ENCODE measurements around the gene HES1.

DNA sequence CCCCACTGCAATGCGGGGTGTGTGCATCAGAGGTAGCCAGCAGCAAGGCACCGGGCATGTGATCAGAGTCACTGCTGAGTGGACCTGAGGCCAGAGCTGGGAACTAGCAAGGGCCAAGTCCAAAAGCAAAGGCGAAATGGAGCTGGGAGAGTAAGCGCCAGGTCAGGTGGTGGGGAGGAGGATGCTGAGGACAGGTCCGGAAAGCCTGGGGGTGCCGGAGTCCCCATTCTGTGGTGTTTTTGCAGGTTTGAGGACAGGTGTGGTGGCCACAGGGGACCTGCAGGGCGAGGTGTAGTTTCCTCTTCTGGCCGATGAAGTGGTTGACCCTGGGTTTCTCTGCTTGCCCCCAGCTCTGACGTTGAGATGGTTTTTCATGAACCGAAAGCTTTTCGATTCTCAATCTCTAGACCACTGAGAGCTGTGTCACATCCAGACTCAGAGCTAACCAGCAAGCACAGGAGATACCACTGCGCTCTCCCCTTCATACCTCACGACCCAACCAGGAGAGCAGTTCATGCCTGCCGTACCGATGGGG lies 35.0 kb upstream of the HES1 start:
- TF ChIP-seq, protein P1, sequence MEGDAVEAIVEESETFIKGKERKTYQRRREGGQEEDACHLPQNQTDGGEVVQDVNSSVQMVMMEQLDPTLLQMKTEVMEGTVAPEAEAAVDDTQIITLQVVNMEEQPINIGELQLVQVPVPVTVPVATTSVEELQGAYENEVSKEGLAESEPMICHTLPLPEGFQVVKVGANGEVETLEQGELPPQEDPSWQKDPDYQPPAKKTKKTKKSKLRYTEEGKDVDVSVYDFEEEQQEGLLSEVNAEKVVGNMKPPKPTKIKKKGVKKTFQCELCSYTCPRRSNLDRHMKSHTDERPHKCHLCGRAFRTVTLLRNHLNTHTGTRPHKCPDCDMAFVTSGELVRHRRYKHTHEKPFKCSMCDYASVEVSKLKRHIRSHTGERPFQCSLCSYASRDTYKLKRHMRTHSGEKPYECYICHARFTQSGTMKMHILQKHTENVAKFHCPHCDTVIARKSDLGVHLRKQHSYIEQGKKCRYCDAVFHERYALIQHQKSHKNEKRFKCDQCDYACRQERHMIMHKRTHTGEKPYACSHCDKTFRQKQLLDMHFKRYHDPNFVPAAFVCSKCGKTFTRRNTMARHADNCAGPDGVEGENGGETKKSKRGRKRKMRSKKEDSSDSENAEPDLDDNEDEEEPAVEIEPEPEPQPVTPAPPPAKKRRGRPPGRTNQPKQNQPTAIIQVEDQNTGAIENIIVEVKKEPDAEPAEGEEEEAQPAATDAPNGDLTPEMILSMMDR (IDR thresholded peaks at IDR 0.05): no peak
- no peak for TF ChIP-seq POLR2AphosphoS5 (IDR thresholded peaks at IDR 0.05)
- no peak for TF ChIP-seq POLR2A (IDR thresholded peaks at IDR 0.05)
